ENCODE results near the gene PLAAT2.
"Not testable (repeated sequence)": the region's sequence is repeated elsewhere in the genome, so short reads cannot be mapped to it uniquely, and the experiment has no call there.

The PLAAT2 gene

GRCh38 chr11:63552921-63553320 is 10.3 kb downstream of the PLAAT2 start:
- DNase-seq = no peak
- intact Hi-C loops (cut with DNase I) = no loop called here

GRCh38 chr11:63551889-63552266 is 11.3 kb downstream of the PLAAT2 start:
- DNase-seq = peak in 1 of 10 donors; percentile 27
- intact Hi-C loops (cut with DNase I) = no loop called here

GRCh38 chr11:63551091-63551888 is 11.9 kb downstream of the PLAAT2 start:
- intact Hi-C loops (cut with DNase I) = no loop called here
- DNase-seq = peak in 1 of 10 donors; percentile 47

- intact Hi-C loops (cut with DNase I) = not testable (repeated sequence)
- peak in 1 of 10 donors; percentile 82 for DNase-seq
These were observed 13.0 kb downstream of the PLAAT2 start for GRCh38 chr11:63550156-63550700.

- intact Hi-C loops (cut with DNase I) = no loop called here
- DNase-seq = peak in 5 of 10 donors; percentile 21 to 86 (median 37)
These were observed 13.8 kb downstream of the PLAAT2 start for GRCh38 chr11:63549411-63549810.

DNA sequence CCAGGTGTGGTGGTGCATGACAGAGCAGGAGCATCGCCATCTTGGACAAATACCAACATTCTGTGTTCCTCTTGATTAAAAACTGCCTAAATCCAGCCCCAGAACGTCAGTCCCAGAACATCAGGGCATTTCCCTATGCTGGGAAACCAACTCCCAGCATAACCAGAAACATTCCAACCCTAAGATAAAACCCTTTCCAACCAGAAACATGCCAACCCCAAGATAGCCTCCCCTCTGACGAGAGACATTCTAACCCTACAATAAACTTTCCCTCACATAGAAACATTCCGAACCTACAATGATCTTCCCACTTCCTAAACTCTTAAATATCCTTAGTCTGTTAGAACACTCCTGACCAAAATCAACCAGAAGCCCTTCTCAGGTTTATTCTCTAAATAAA is 15.0 kb downstream of the PLAAT2 start:
- no peak for DNase-seq
- intact Hi-C loops (cut with DNase I) = no loop called here

- DNase-seq = peak in 1 of 10 donors; percentile 47
- intact Hi-C loops (cut with DNase I) = no loop called here
These were observed 16.1 kb downstream of the PLAAT2 start for GRCh38 chr11:63547061-63547460.

DNA sequence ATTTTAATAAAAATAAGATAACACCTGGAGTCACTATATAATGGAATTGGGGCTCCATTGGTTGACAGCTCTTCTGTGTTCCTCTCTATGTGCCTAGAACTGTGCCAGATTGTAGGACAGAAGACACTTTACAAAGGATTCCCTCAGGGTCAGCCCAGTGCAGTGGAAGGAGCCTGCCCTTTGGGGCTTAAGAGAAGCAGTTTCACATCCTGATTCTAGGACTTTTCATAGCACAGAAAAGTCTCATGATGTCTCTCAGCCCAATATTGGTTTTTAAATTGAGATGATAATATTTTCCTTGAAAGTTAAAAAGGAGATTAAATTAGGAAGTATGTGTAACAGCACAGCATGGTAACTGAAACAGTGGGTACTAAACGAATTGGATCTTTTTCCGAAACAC is 19.5 kb downstream of the PLAAT2 start:
- DNase-seq = no peak
- intact Hi-C loops (cut with DNase I) = no loop called here

DNA sequence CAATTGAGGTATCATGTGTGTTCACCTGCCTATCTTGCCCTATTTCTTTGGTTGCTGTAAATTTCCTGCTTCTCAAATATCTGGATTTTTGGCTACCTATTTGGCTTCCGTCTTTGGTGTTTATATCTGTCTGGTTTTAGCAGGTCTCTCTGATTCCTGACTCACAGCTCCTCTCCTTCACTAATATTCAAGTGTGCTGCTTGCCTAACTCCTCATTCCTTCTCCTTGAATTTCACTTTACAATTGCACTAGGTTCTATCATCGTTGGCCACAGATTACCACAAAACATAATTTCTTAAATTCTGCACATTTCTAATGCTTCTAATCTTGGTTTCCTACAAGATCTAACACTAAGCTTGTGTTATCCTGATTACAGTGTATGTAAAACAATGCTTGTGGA is 20.7 kb downstream of the PLAAT2 start:
- intact Hi-C loops (cut with DNase I); DNase-seq: not testable (repeated sequence)

DNA sequence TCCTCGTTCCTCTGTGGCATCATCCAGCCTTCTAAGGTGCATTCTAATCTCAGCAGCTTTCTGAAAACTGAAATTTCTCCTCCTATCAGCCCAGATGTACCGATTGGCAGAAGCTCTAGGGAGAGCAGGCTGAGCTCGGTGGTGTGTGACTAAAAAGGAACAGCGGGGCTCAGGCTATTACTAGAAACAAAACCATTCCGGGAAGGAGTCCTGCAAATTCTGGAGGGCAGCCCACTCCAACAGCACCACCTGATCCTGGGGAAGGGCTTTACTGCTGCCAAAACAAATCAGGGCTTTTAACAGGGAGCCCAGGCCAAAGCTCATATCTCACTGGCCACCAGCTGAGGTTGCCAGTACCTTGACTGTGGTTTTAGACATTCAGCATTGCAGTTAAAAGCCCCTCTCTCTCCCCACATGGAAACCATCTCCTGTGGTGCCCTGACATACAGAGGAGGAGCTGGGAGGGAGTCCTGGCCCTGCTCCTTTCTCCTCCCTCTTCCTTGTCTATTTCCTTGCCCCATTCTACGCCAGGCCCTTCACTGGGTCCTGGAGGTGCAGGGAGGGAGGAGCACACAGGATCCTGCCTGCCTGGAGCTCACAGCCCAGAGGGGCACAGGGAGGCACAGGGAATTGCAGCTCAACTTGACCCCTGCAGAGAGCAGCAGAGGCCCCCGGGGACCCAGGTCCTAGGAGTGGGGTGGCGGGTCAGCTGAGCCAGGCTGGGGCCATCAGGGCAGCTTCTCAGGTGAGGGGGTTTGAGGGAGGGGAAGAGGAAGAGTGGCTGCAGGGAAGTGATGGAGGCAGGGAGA is 25.7 kb downstream of the PLAAT2 start:
- intact Hi-C loops (cut with DNase I) = no loop called here
- DNase-seq = peak; percentile 55 to 95 (median 74)

GRCh38 chr11:63536669-63537292 is 26.4 kb downstream of the PLAAT2 start, which contains the start of gene PLAAT4:
TSS of gene PLAAT4 (plus strand) at chr11:63536808. CDS start at chr11:63536869, 61 bp downstream.
- peak; percentile 29 to 88 (median 53) for DNase-seq

GRCh38 chr11:63535734-63536133 is 27.4 kb downstream of the PLAAT2 start:
- no peak for DNase-seq
- intact Hi-C loops (cut with DNase I) = no loop called here

More at GRCh38 chr11:63536669-63537292, 26.4 kb downstream of the PLAAT2 start, which contains the start of gene PLAAT4:
- intact Hi-C loops (cut with DNase I) = no loop called here

DNA sequence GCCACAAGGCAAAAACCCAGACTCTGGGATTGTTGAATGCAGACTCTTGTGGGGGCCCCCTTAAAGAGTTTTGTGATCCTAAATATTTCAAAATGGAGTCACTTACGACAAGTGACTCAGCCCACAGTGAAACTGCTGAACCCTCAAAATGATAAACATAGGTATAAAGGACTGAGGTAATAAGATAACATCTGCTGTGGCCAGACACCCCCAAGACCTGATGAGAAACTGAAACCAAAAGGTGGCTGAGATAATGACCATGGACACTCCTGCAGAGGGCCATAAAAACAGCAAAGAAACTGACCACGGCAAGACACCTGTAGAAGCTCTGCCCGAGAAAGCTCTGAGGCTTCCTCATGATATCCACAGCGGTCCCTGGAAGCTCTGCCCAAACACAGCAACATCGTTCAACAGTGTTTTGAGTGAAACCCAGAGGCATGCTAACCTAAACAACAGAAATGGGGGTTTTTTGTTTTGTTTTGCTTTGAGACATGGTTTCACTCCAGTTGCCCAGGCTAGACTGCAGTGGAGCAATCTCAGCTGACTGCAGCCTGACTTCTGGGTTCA is 28.2 kb downstream of the PLAAT2 start:
- no peak for DNase-seq
- intact Hi-C loops (cut with DNase I) = no loop called here

DNA sequence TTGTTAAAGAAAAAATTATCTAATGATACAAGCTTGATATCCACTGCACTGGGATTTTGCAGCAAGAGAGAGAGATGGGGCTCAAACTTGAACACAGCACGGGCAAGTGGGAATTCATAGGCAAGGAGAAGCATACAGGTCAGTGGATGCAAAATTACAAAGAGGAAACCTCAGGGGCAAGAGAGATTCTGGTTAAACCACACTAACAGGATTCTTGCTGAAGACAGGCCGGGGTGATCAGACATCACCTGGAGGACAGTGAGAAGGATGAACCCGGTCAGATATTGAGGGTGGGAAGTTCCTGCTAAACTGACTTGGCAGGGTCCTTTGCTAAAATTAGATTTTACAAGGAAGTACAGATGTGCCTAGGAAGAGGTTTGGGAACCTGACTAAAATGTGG is 29.1 kb downstream of the PLAAT2 start:
- intact Hi-C loops (cut with DNase I) = no loop called here

GRCh38 chr11:63532799-63533475 is 30.2 kb downstream of the PLAAT2 start:
- DNase-seq = no peak
- intact Hi-C loops (cut with DNase I) = no loop called here

More for the DNA sequence above, 29.1 kb downstream of the PLAAT2 start:
- no peak for DNase-seq

- intact Hi-C loops (cut with DNase I) = no loop called here
These were observed 31.1 kb downstream of the PLAAT2 start for GRCh38 chr11:63532117-63532516.

GRCh38 chr11:63531074-63531792 is 31.9 kb downstream of the PLAAT2 start:
- intact Hi-C loops (cut with DNase I); DNase-seq: not testable (repeated sequence)

More at GRCh38 chr11:63532117-63532516, 31.1 kb downstream of the PLAAT2 start:
- DNase-seq = no peak

DNA sequence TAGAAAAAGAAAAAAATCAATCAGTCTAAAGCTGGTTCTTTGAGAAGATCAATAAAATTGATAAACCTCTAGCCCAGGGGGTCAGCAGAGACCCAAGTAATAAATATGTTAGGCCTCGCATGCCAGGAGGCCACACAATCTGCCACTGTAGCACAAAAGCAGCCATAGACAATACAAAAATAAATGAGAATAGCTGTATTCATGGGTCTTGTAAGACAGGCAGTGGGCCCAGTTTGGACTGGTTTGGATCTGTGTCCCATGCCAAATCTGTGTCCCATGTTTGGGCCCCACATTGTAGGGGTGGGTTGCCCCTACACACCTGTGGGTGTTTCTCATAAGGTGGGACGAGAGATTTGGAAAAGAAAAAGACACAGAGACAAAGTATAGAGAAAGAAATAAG is 33.2 kb downstream of the PLAAT2 start:
- intact Hi-C loops (cut with DNase I) = no loop called here
- peak in 3 of 10 donors; percentile 59 to 80 (median 59) for DNase-seq

- intact Hi-C loops (cut with DNase I); DNase-seq: not testable (repeated sequence)
These were observed 33.8 kb downstream of the PLAAT2 start for GRCh38 chr11:63529373-63529772.

Data from posterior cingulate gyrus (tissue), 11 donors.